Mucosa of stomach (tissue), 1 donor: Measurements from ENCODE around the gene PXMP4.

Experiments
- H3K27me3 ChIP-seq: one replicate; pipeline ENCODE4 v1.7.0; 2013; ENCODE audit warnings: mild to moderate bottlenecking, low read length; ENCODE audit not compliant: control insufficient read depth, insufficient read depth
- H3K36me3 ChIP-seq: one replicate; pipeline ENCODE4 v1.7.0; 2013; ENCODE audit warnings: low read length; ENCODE audit not compliant: control insufficient read depth, insufficient read depth
- H3K4me1 ChIP-seq: one replicate; pipeline ENCODE4 v1.7.0; 2013; ENCODE audit warnings: mild to moderate bottlenecking, low read length; ENCODE audit not compliant: control insufficient read depth, insufficient read depth
- H3K4me3 ChIP-seq: one replicate; pipeline ENCODE4 v1.7.0; 2013; ENCODE audit warnings: low read length
- H3K9ac ChIP-seq: one replicate; pipeline ENCODE4 v1.7.0; 2013; ENCODE audit warnings: mild to moderate bottlenecking, low read length, moderate library complexity
- H3K9me3 ChIP-seq: one replicate; pipeline ENCODE4 v1.7.0; 2013; ENCODE audit warnings: mild to moderate bottlenecking, low read length, moderate library complexity; ENCODE audit not compliant: control insufficient read depth
- donor health status: Pancreatic carcinoma.

Gene PXMP4

GRCh38 chr20:33667676-33668465 is 52.2 kb downstream of the PXMP4 start:
- no peaks in the 10 kb centered on the region for H3K27me3 ChIP-seq
- H3K4me1 ChIP-seq = peaks cover 52% of the 10 kb centered on the region
- peak overlapping the region; percentile 5 for H3K9ac ChIP-seq
- H3K4me3 ChIP-seq = no peak overlapping the region
- H3K9me3 ChIP-seq = no peaks in the 10 kb centered on the region
- H3K36me3 ChIP-seq = peaks cover 8% of the 10 kb centered on the region

DNA sequence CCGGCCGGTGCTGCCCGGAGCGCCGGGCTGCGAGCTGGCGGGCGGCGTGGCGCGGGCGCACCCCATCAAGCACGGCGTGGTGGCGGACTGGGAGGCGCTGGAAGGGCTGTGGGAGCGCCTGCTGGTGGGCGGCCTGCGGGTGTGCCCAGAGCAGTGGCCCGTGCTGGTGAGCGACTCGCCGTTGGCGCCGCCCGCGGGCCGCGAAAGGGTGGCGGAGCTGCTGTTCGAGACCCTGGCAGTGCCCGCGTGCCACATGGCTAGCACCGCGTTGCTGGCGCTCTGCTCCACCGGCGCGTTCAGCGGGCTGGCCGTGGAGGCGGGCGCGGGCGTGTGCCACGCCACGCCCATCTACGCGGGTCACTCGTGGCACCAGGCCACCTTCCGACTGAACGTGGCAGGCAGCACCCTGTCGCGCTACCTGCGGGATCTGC is 52.9 kb downstream of the PXMP4 start:
- no peaks in the 10 kb centered on the region for H3K9me3 ChIP-seq
- no peak overlapping the region for H3K4me3 ChIP-seq
- no peaks in the 10 kb centered on the region for H3K27me3 ChIP-seq
- H3K9ac ChIP-seq = no peak overlapping the region
- peaks cover 8% of the 10 kb centered on the region for H3K36me3 ChIP-seq
- peaks cover 51% of the 10 kb centered on the region for H3K4me1 ChIP-seq

- H3K9ac ChIP-seq = peak within 1 kb of the TSS; percentile 70
- no peaks in the 10 kb centered on the region for H3K9me3 ChIP-seq
- peaks cover 7% of the 10 kb centered on the region for H3K36me3 ChIP-seq
- no peaks in the 10 kb centered on the region for H3K27me3 ChIP-seq
- H3K4me1 ChIP-seq = peaks cover 47% of the 10 kb centered on the region
- H3K4me3 ChIP-seq = no peak within 1 kb of the TSS
Measured at GRCh38 chr20:33666293-33667244, 53.5 kb downstream of the PXMP4 start, which contains the start of gene ACTL10. TSS of gene ACTL10 (plus strand) at chr20:33666943. CDS start at chr20:33667498, 555 bp downstream.

DNA sequence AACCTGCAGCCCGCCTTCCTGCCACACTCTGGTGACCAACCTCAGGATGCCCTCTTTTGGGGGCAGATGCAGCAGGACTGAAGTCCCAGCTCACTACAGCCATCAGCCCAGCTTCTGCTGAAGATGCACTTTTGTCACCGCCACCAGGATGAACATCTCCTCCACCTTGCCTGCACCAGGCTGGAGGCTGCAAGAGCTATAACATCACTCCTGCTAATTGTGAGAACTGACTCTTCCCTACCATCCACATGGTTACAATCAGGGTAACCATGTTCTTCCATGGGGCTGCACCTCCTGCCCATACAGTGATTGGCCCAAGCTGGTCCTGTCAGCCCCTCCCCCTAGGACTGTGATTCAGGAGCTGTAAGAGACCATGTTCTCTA is 55.4 kb downstream of the PXMP4 start:
- H3K27me3 ChIP-seq = no peaks in the 10 kb centered on the region

DNA sequence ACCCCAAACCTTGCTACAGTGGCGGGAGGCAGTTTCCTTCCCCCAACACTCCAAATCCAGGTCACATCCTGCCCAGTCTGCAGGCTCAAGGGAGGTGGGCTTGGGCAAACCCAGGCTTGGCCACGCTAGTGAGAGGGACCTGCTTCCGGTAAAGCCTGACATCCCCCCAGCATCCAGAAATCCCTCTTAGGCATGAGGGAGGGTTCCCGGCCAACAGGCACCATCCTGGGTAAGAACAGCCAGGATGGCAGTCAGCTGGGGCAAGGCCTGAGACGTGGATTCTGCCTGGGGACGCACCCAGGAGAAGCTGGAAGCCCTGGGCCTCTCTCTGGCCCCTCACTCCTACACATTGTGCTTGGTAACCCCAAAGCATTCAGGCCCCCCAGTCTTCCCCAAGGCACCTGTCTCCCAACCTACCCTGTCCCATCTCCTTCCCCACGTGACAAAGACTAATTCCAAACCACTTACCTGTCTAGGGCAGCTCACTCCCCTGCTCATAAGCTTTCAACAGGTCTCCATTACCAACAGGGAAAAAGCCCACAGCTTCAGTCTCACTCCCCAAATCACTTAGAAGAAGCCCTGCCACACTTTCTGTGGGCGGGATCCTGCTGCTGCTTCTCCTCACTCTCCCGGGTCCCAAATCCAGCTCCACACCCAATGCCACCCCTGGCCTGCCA is 55.9 kb downstream of the PXMP4 start:
- no peaks in the 10 kb centered on the region for H3K27me3 ChIP-seq
- H3K9me3 ChIP-seq = no peaks in the 10 kb centered on the region
- no peaks in the 10 kb centered on the region for H3K36me3 ChIP-seq
- peak overlapping the region; percentile 86 for H3K9ac ChIP-seq
- H3K4me3 ChIP-seq = peak overlapping the region; percentile 62
- peaks cover 31% of the 10 kb centered on the region for H3K4me1 ChIP-seq

More for the DNA sequence above, 55.4 kb downstream of the PXMP4 start:
- no peaks in the 10 kb centered on the region for H3K36me3 ChIP-seq
- H3K9ac ChIP-seq = no peak overlapping the region
- peaks cover 31% of the 10 kb centered on the region for H3K4me1 ChIP-seq
- H3K9me3 ChIP-seq = no peaks in the 10 kb centered on the region
- H3K4me3 ChIP-seq = no peak overlapping the region

- peaks cover 31% of the 10 kb centered on the region for H3K4me1 ChIP-seq
- peak overlapping the region; percentile 86 for H3K9ac ChIP-seq
Measured at GRCh38 chr20:33663161-33664084, 56.7 kb downstream of the PXMP4 start.

GRCh38 chr20:33662172-33662571 is 57.9 kb downstream of the PXMP4 start, which contains the start of gene C20orf144:
TSS of gene C20orf144 (plus strand) at chr20:33662327. CDS start at chr20:33662346, 19 bp downstream.
- Histone ChIP-seq H3K36me3 (no peaks in the 10 kb centered on the region), H3K4me3 (peak within 1 kb of the TSS; percentile 62), H3K9ac (peak within 1 kb of the TSS; percentile 86), H3K27me3 (no peaks in the 10 kb centered on the region), H3K4me1 (peaks cover 26% of the 10 kb centered on the region), H3K9me3 (no peaks in the 10 kb centered on the region)

More at GRCh38 chr20:33663161-33664084, 56.7 kb downstream of the PXMP4 start:
- no peaks in the 10 kb centered on the region for H3K27me3 ChIP-seq
- peak overlapping the region; percentile 62 for H3K4me3 ChIP-seq
- H3K9me3 ChIP-seq = no peaks in the 10 kb centered on the region
- H3K36me3 ChIP-seq = no peaks in the 10 kb centered on the region

DNA sequence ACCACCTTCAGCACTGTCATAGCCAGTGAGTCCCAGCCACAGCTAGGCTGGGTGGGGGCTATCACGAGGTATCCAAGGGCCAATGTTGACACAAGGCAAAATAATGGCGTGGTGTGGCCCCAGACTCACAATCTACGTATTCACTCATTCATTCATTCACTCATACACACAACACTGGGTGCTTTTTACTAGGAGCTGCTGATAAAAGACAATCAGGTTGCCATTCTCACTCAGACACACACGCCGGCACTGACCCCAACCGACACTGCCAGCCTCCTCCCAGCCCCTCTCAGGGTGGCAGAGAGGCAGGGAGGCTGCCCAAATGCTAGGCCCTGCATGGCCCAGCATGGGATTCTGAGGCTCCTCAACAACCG is 59.4 kb downstream of the PXMP4 start:
- no peaks in the 10 kb centered on the region for H3K36me3 ChIP-seq
- H3K9me3 ChIP-seq = no peaks in the 10 kb centered on the region
- peaks cover 27% of the 10 kb centered on the region for H3K4me1 ChIP-seq
- no peak overlapping the region for H3K9ac ChIP-seq
- no peak overlapping the region for H3K4me3 ChIP-seq
- no peaks in the 10 kb centered on the region for H3K27me3 ChIP-seq

- Histone ChIP-seq H3K4me3 (no peak overlapping the region), H3K27me3 (no peaks in the 10 kb centered on the region), H3K36me3 (no peaks in the 10 kb centered on the region), H3K4me1 (peaks cover 28% of the 10 kb centered on the region), H3K9me3 (no peaks in the 10 kb centered on the region), H3K9ac (no peak overlapping the region)
Measured at GRCh38 chr20:33660035-33660684, 60.0 kb downstream of the PXMP4 start.

DNA sequence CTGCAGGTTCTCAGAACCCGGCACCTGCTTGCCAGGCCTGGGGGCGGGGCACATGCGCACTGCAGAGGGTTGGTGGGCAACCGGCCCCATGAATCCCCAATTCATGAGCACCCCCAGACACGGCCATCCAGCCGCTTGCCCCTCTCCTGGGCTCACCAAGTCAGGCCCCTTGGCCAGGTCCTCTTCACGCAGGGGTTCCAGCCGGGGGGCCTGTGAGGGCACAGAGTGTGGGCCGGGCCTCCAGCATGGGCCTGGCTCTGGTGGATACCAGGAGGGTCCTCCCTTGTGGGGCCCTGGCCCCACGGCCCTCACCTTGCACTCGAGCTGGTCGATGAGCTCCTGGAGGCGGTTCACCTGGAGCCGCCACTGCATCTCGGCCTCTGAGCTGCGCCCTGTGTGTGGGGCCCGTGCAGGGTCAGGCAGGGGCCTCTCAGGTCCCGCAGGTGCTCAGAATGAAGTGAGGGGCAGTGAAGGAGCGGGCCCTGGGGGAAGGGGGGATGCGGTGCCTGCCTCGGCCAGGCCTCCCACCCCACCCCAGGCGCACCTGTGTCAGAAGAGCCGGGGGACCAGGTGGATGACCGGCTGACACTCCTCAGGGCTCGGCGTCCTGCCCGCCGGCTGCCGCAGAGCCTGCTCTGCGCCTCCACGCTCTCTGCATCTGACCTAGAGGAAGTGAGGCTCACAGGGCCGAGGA is 60.6 kb downstream of the PXMP4 start:
- Histone ChIP-seq H3K4me1 (peaks cover 34% of the 10 kb centered on the region), H3K27me3 (no peaks in the 10 kb centered on the region), H3K36me3 (no peaks in the 10 kb centered on the region), H3K9me3 (no peaks in the 10 kb centered on the region), H3K9ac (no peak overlapping the region), H3K4me3 (no peak overlapping the region)
